Muscle layer of duodenum (tissue), 2 donors: ENCODE measurements around the gene SCAMP1.

Source experiments
- H3K27ac ChIP-seq: one replicate; pipeline ENCODE4 v1.7.0; 2013; ENCODE audit warnings: mild to moderate bottlenecking, low read length
- H3K27me3 ChIP-seq: one replicate; pipeline ENCODE4 v1.7.0; 2013; ENCODE audit warnings: low read depth, mild to moderate bottlenecking, control low read depth, low read length
- H3K36me3 ChIP-seq, 2 donors: one replicate each; pipeline ENCODE4 v1.7.0; 2013; ENCODE audit warnings: low read length in 2 of 2, control low read depth in 1 of 2, mild to moderate bottlenecking in 1 of 2; ENCODE audit not compliant: insufficient read depth in 2 of 2, control insufficient read depth in 1 of 2
- H3K4me1 ChIP-seq, 2 donors: one replicate each; pipeline ENCODE4 v1.7.0; 2013; ENCODE audit warnings: low read length in 2 of 2, mild to moderate bottlenecking in 2 of 2, control low read depth in 1 of 2, moderate library complexity in 1 of 2; ENCODE audit not compliant: insufficient read depth in 2 of 2, control insufficient read depth in 1 of 2
- H3K4me3 ChIP-seq, 2 donors: one replicate each; pipeline ENCODE4 v1.7.0; 2013; ENCODE audit warnings: low read length in 2 of 2, low read depth in 1 of 2, mild to moderate bottlenecking in 1 of 2
- H3K9me3 ChIP-seq, 2 donors: one replicate each; pipeline ENCODE4 v1.7.0; 2013; ENCODE audit warnings: low read length in 2 of 2, control low read depth in 1 of 2, mild to moderate bottlenecking in 1 of 2; ENCODE audit not compliant: control insufficient read depth in 1 of 2
- donor health status: healthy.

Gene SCAMP1

GRCh38 chr5:78518365-78519197 is 158.2 kb downstream of the SCAMP1 start:
- no peaks in the 10 kb centered on the region for H3K9me3 ChIP-seq
- H3K4me1 ChIP-seq: peaks cover 0 to 6% of the 10 kb centered on the region in 2 donors
- no peaks in the 10 kb centered on the region for H3K36me3 ChIP-seq
- H3K4me3 ChIP-seq: peak overlapping the region in 1 of 2 donors; percentile 23
- peak overlapping the region; percentile 85 for H3K27ac ChIP-seq
- H3K27me3 ChIP-seq: no peaks in the 10 kb centered on the region

GRCh38 chr5:78519198-78519941 is 159.0 kb downstream of the SCAMP1 start:
- Histone ChIP-seq H3K4me1 (peaks cover 0 to 12% of the 10 kb centered on the region in 2 donors), H3K9me3 (no peaks in the 10 kb centered on the region), H3K36me3 (no peaks in the 10 kb centered on the region), H3K27me3 (no peaks in the 10 kb centered on the region), H3K4me3 (peak overlapping the region in 1 of 2 donors; percentile 23), H3K27ac (peak overlapping the region; percentile 85)

GRCh38 chr5:78521455-78521854 is 161.0 kb downstream of the SCAMP1 start:
- Histone ChIP-seq H3K4me3 (no peak overlapping the region), H3K27ac (no peak overlapping the region), H3K36me3 (peaks cover 0 to 4% of the 10 kb centered on the region in 2 donors), H3K9me3 (no peaks in the 10 kb centered on the region), H3K27me3 (no peaks in the 10 kb centered on the region), H3K4me1 (peaks cover 3 to 23% of the 10 kb centered on the region in 2 donors)

GRCh38 chr5:78522476-78523260 is 162.3 kb downstream of the SCAMP1 start:
- Histone ChIP-seq H3K27me3 (no peaks in the 10 kb centered on the region), H3K4me3 (no peak overlapping the region), H3K27ac (no peak overlapping the region), H3K9me3 (no peaks in the 10 kb centered on the region), H3K36me3 (peaks cover 0 to 12% of the 10 kb centered on the region in 2 donors), H3K4me1 (peaks cover 7 to 27% of the 10 kb centered on the region in 2 donors)

- H3K4me1 ChIP-seq: peaks cover 10 to 36% of the 10 kb centered on the region in 2 donors
- peaks cover 0 to 14% of the 10 kb centered on the region in 2 donors for H3K36me3 ChIP-seq
- H3K27ac ChIP-seq: peak overlapping the region; percentile 24
- H3K4me3 ChIP-seq: no peak overlapping the region
- H3K27me3 ChIP-seq: no peaks in the 10 kb centered on the region
- H3K9me3 ChIP-seq: no peaks in the 10 kb centered on the region
These were observed 163.1 kb downstream of the SCAMP1 start for GRCh38 chr5:78523314-78524193.

- peak overlapping the region; percentile 92 for H3K27ac ChIP-seq
- H3K27me3 ChIP-seq: no peaks in the 10 kb centered on the region
- H3K4me3 ChIP-seq: no peak overlapping the region
- H3K9me3 ChIP-seq: no peaks in the 10 kb centered on the region
- peaks cover 0 to 14% of the 10 kb centered on the region in 2 donors for H3K36me3 ChIP-seq
- peaks cover 10 to 31% of the 10 kb centered on the region in 2 donors for H3K4me1 ChIP-seq
These were observed 165.7 kb downstream of the SCAMP1 start for GRCh38 chr5:78526049-78526525.

- H3K4me3 ChIP-seq: no peak overlapping the region
- no peaks in the 10 kb centered on the region for H3K27me3 ChIP-seq
- no peaks in the 10 kb centered on the region for H3K9me3 ChIP-seq
- peaks cover 0 to 14% of the 10 kb centered on the region in 2 donors for H3K36me3 ChIP-seq
- peaks cover 10 to 31% of the 10 kb centered on the region in 2 donors for H3K4me1 ChIP-seq
- H3K27ac ChIP-seq: peak overlapping the region; percentile 92
These were observed 166.8 kb downstream of the SCAMP1 start for GRCh38 chr5:78527054-78527859.

GRCh38 chr5:78527925-78528324 is 167.5 kb downstream of the SCAMP1 start:
- Histone ChIP-seq H3K27ac (peak overlapping the region; percentile 92), H3K9me3 (no peaks in the 10 kb centered on the region), H3K36me3 (peaks cover 0 to 14% of the 10 kb centered on the region in 2 donors), H3K27me3 (no peaks in the 10 kb centered on the region), H3K4me3 (no peak overlapping the region), H3K4me1 (peaks cover 10 to 31% of the 10 kb centered on the region in 2 donors)
